GM12801 (cell line): ENCODE measurements around the gene FAM163A.

Experiments
- CTCF ChIP-seq: IDR thresholded peaks from one replicate; pipeline ENCODE4 v1.5.1; 2011; ENCODE audit warnings: control low read depth; ENCODE audit not compliant: insufficient read length; ENCODE audit errors: extremely low read depth

FAM163A gene

DNA sequence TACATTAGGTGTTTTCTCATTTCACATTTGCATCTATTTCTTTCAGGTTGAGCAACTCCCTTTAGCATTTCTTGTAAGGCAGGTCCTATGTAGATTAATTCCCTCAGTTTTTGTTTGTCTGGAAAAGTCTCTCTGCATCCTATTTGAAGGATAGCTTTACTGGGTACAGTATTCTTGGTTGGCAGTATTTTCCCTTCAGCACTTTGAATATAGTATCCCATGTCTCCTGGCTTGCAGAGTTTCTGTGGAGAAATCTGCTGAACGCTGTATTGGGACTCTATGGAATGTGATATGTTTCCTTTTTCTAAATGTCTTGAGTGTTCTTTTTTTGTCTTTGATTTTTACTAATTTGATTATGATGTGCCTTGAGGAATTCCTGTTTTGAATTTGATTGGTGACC is 28.9 kb upstream of the FAM163A start:
- TF ChIP-seq CTCF: no peak

DNA sequence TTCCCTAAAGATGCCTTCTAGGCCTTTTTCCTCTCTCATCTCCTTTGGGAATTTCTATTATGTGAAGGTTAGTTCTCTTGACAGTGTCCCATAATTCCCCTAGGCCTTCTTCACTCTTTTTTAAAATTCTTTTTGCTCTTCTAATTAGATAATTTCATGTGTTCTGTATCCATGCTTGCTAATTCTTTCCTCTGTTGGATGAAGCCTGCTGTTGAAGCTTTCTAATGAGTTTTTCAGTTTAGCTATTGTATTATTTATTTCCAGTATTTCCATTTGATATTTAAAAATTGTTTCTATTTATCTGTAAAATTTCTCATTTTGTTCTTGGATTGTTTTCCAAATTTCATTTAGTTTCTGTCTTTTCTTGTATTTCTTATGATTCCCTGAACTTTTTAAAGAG is 28.5 kb upstream of the FAM163A start:
- no peak for TF ChIP-seq CTCF

DNA sequence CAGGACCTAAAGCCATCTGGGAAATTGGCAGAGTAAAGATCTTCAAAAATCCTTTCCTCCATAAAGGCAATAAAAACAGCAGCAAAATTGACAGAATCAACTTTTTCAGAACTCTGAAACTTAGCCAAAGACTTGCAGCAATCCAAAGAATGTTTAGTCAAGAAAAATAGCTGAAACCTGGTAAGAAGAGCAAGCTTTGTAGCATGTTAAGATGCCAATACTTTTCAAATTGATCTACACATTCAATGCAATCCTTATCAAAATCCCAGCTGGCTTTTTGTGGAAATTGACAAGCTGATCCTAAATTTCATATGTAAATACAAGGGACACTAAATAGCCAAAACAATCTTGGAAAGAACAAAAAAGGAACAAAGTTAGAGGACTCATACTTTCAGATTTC is 23.8 kb upstream of the FAM163A start:
- no peak for TF ChIP-seq CTCF

DNA sequence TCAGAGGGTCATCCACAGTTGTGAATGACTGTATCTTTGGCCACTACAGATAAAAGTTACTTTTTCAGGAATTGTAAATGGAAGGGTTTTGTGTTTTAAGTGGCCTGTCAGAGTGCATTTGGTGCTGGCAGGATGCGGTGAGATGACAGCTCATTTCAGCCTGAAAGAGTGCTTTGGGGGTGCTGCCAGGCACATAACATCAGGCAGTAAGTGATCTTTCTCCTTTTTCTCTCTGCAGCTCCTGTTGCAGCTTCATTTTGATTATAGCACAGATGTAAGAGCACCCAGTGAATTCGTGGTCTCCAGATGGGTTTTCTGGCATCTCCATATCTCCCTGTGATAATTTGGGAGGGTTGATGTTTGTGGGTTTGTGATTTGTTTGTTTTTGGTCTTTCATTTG is 14.8 kb upstream of the FAM163A start:
- no peak for TF ChIP-seq CTCF

- no peak for TF ChIP-seq CTCF
These were observed 13.2 kb upstream of the FAM163A start for GRCh38 chr1:179729881-179730280.

GRCh38 chr1:179731643-179732042 is 11.4 kb upstream of the FAM163A start:
- TF ChIP-seq CTCF: no peak

GRCh38 chr1:179742291-179742690 is 800 bp upstream of the FAM163A start:
- TF ChIP-seq CTCF: no peak
